ENCODE data around the gene HMGCS1. TPM values are rescaled to one million over a fixed set of nuclear protein-coding genes. Genes with fewer than 3 reads are reported as not detected.
"Not testable (repeated sequence)": the region's sequence is repeated elsewhere in the genome, so short reads cannot be mapped to it uniquely, and the experiment has no call there.

Gene HMGCS1
- total RNA-seq, 2 donors from 2014 or later: 80.0 to 116 TPM

GRCh38 chr5:43298443-43298842 lies 14.8 kb downstream of the HMGCS1 start:
- Mint-ChIP-seq H3K9me3 (no peaks in the 10 kb centered on the region), H3K36me3 (peaks cover 29 to 71% of the 10 kb centered on the region in 2 donors), H3K27ac (peak overlapping the region in 1 of 2 donors; percentile 62)
- DNase-seq (ENCODE audit: low spot score in 2 of 2): no peak
- no peak for ATAC-seq

- DNase-seq (ENCODE audit: low spot score in 2 of 2) (no peak), ATAC-seq (no peak)
- H3K27ac Mint-ChIP-seq: no peak overlapping the region
- peaks cover 21 to 55% of the 10 kb centered on the region in 2 donors for H3K36me3 Mint-ChIP-seq
- no peaks in the 10 kb centered on the region for H3K9me3 Mint-ChIP-seq
Measured at GRCh38 chr5:43296835-43297234, 16.4 kb downstream of the HMGCS1 start.

GRCh38 chr5:43295202-43295601 lies 18.0 kb downstream of the HMGCS1 start:
- Mint-ChIP-seq H3K27ac (peak overlapping the region in 1 of 2 donors; percentile 63), H3K9me3 (no peaks in the 10 kb centered on the region), H3K36me3 (peaks cover 19 to 45% of the 10 kb centered on the region in 2 donors)
- no peak for ATAC-seq
- DNase-seq (ENCODE audit: low spot score in 2 of 2): no peak

GRCh38 chr5:43294226-43294625 lies 19.0 kb downstream of the HMGCS1 start:
- Mint-ChIP-seq H3K36me3 (peaks cover 24 to 50% of the 10 kb centered on the region in 2 donors), H3K9me3 (no peaks in the 10 kb centered on the region), H3K27ac (peak overlapping the region in 1 of 2 donors; percentile 36)
- DNase-seq (ENCODE audit: low spot score in 2 of 2): no peak
- no peak for ATAC-seq

- Mint-ChIP-seq H3K27ac (no peak overlapping the region), H3K36me3 (peaks cover 10 to 44% of the 10 kb centered on the region in 2 donors), H3K9me3 (no peaks in the 10 kb centered on the region)
- ATAC-seq (no peak), DNase-seq (ENCODE audit: low spot score in 2 of 2) (no peak)
Measured at GRCh38 chr5:43290726-43291125, 22.5 kb downstream of the HMGCS1 start.

- no peak for ATAC-seq
- Mint-ChIP-seq H3K9me3 (peaks cover 0 to 3% of the 10 kb centered on the region in 2 donors), H3K36me3 (peaks cover 10 to 24% of the 10 kb centered on the region in 2 donors)
Measured at GRCh38 chr5:43288269-43288831, 24.9 kb downstream of the HMGCS1 start.

GRCh38 chr5:43287493-43287892 lies 25.7 kb downstream of the HMGCS1 start:
- peaks cover 0 to 3% of the 10 kb centered on the region in 2 donors for H3K9me3 Mint-ChIP-seq
- H3K36me3 Mint-ChIP-seq: peaks cover 10 to 24% of the 10 kb centered on the region in 2 donors
- no peak for DNase-seq (ENCODE audit: low spot score in 2 of 2)
- H3K27ac Mint-ChIP-seq: peak overlapping the region in 1 of 2 donors; percentile 50
- no peak for ATAC-seq

More at GRCh38 chr5:43288269-43288831, 24.9 kb downstream of the HMGCS1 start:
- no peak for DNase-seq (ENCODE audit: low spot score in 2 of 2)
- H3K27ac Mint-ChIP-seq: no peak overlapping the region

- Mint-ChIP-seq H3K27ac (no peak overlapping the region), H3K9me3 (peaks cover 0 to 3% of the 10 kb centered on the region in 2 donors), H3K36me3 (peaks cover 10 to 24% of the 10 kb centered on the region in 2 donors)
- DNase-seq (ENCODE audit: low spot score in 2 of 2): no peak
- ATAC-seq: peak in 1 of 2 donors; percentile 24
Measured at GRCh38 chr5:43286623-43287022, 26.6 kb downstream of the HMGCS1 start.

- peak overlapping the region in 1 of 2 donors; percentile 39 for H3K27ac Mint-ChIP-seq
- H3K9me3 Mint-ChIP-seq: peaks cover 0 to 3% of the 10 kb centered on the region in 2 donors
- DNase-seq (ENCODE audit: low spot score in 2 of 2): no peak
- peaks cover 0 to 6% of the 10 kb centered on the region in 2 donors for H3K36me3 Mint-ChIP-seq
- peak; percentile 65 to 88 for ATAC-seq
Measured at GRCh38 chr5:43281840-43282658, 31.2 kb downstream of the HMGCS1 start.

GRCh38 chr5:43279548-43280274 lies 33.5 kb downstream of the HMGCS1 start:
- H3K27ac Mint-ChIP-seq: peak overlapping the region in 1 of 2 donors; percentile 62
- ATAC-seq (no peak), DNase-seq (ENCODE audit: low spot score in 2 of 2) (no peak)
- no peaks in the 10 kb centered on the region for H3K36me3 Mint-ChIP-seq
- H3K9me3 Mint-ChIP-seq: peaks cover 0 to 3% of the 10 kb centered on the region in 2 donors

- H3K27ac Mint-ChIP-seq: no peak overlapping the region
- no peak for ATAC-seq
- no peak for DNase-seq (ENCODE audit: low spot score in 2 of 2)
- peaks cover 0 to 5% of the 10 kb centered on the region in 2 donors for H3K36me3 Mint-ChIP-seq
- peaks cover 0 to 1% of the 10 kb centered on the region in 2 donors for H3K9me3 Mint-ChIP-seq
Measured at GRCh38 chr5:43275391-43275790, 37.8 kb downstream of the HMGCS1 start.

GRCh38 chr5:43274435-43275114 lies 38.6 kb downstream of the HMGCS1 start:
- ATAC-seq (no peak), DNase-seq (ENCODE audit: low spot score in 2 of 2) (no peak)
- peaks cover 0 to 10% of the 10 kb centered on the region in 2 donors for H3K36me3 Mint-ChIP-seq
- no peak overlapping the region for H3K27ac Mint-ChIP-seq
- peaks cover 6% of the 10 kb centered on the region in 2 donors for H3K9me3 Mint-ChIP-seq

GRCh38 chr5:43273552-43273951 lies 39.7 kb downstream of the HMGCS1 start:
- DNase-seq (ENCODE audit: low spot score in 2 of 2) (no peak), ATAC-seq (no peak)
- Mint-ChIP-seq H3K36me3 (peaks cover 0 to 10% of the 10 kb centered on the region in 2 donors), H3K27ac (no peak overlapping the region), H3K9me3 (peaks cover 6% of the 10 kb centered on the region in 2 donors)

GRCh38 chr5:43270645-43271044 lies 42.6 kb downstream of the HMGCS1 start:
- H3K36me3 Mint-ChIP-seq: peaks cover 12 to 15% of the 10 kb centered on the region in 2 donors
- H3K27ac Mint-ChIP-seq: no peak overlapping the region
- no peak for ATAC-seq
- DNase-seq (ENCODE audit: low spot score in 2 of 2): no peak
- H3K9me3 Mint-ChIP-seq: peaks cover 14 to 20% of the 10 kb centered on the region in 2 donors

GRCh38 chr5:43268188-43268820 lies 44.9 kb downstream of the HMGCS1 start:
- Mint-ChIP-seq H3K9me3 (peaks cover 14 to 25% of the 10 kb centered on the region in 2 donors), H3K27ac (no peak overlapping the region), H3K36me3 (peaks cover 16 to 21% of the 10 kb centered on the region in 2 donors)
- ATAC-seq: peak in 1 of 2 donors; percentile 61
- DNase-seq (ENCODE audit: low spot score in 2 of 2): no peak

GRCh38 chr5:43262269-43262668 lies 50.9 kb downstream of the HMGCS1 start:
- Mint-ChIP-seq H3K9me3 (peaks cover 8 to 18% of the 10 kb centered on the region in 2 donors), H3K36me3 (peaks cover 12 to 14% of the 10 kb centered on the region in 2 donors)
- not testable (repeated sequence) for H3K27ac Mint-ChIP-seq; ATAC-seq; DNase-seq (ENCODE audit: low spot score in 2 of 2)
